Measurements from ENCODE around the gene C2CD2.
A peak's percentile ranks its signal among the peaks of the same experiment; 100 is the strongest.

C2CD2 gene

GRCh38 chr21:41929248-41929647 lies 24.6 kb downstream of the C2CD2 start:
- DNase-seq: no peak

GRCh38 chr21:41928621-41929220 lies 25.1 kb downstream of the C2CD2 start:
- no peak for DNase-seq

- no peak for DNase-seq
Observed at GRCh38 chr21:41927727-41928409, 25.9 kb downstream of the C2CD2 start.

GRCh38 chr21:41926807-41927171 lies 27.0 kb downstream of the C2CD2 start:
- DNase-seq: no peak

- DNase-seq: peak; percentile 66
Observed at GRCh38 chr21:41926117-41926806, 27.6 kb downstream of the C2CD2 start.

- no peak for DNase-seq
Observed at GRCh38 chr21:41925767-41926116, 28.1 kb downstream of the C2CD2 start.

- no peak for DNase-seq
Observed at GRCh38 chr21:41924368-41924754, 29.5 kb downstream of the C2CD2 start.

GRCh38 chr21:41923631-41924367 lies 30.0 kb downstream of the C2CD2 start:
- DNase-seq: peak; percentile 14

GRCh38 chr21:41923186-41923585 lies 30.6 kb downstream of the C2CD2 start:
- no peak for DNase-seq

- no peak for DNase-seq
Observed at GRCh38 chr21:41921021-41921420, 32.8 kb downstream of the C2CD2 start.

- no peak for DNase-seq
Observed at GRCh38 chr21:41920476-41920875, 33.3 kb downstream of the C2CD2 start.

GRCh38 chr21:41919666-41920398 lies 34.0 kb downstream of the C2CD2 start:
- no peak for DNase-seq

GRCh38 chr21:41918561-41919358 lies 35.1 kb downstream of the C2CD2 start:
- DNase-seq: no peak

- no peak for DNase-seq
Observed at GRCh38 chr21:41917531-41917930, 36.3 kb downstream of the C2CD2 start.

- no peak for DNase-seq
Observed at GRCh38 chr21:41916888-41917433, 36.9 kb downstream of the C2CD2 start.

GRCh38 chr21:41914965-41915364 lies 38.9 kb downstream of the C2CD2 start:
- DNase-seq: no peak

- no peak for DNase-seq
Observed at GRCh38 chr21:41914358-41914757, 39.5 kb downstream of the C2CD2 start.

- no peak for DNase-seq
Observed at GRCh38 chr21:41913230-41913629, 40.6 kb downstream of the C2CD2 start.

- DNase-seq: no peak
Observed at GRCh38 chr21:41908829-41909228, 45.0 kb downstream of the C2CD2 start.

GRCh38 chr21:41907496-41908258 lies 46.1 kb downstream of the C2CD2 start:
- DNase-seq: no peak

- no peak for DNase-seq
Observed at GRCh38 chr21:41906770-41907169, 47.0 kb downstream of the C2CD2 start.

All from activated CD4-positive, alpha-beta T cell treated with anti-CD3 and anti-CD28 coated beads, Interleukin-2, amount 50 U/mL, for 16 hours (primary cell).